PFSK-1 (cell line): Measurements from ENCODE around the gene ZFAND3.

Experiments used
- FOXP2 ChIP-seq: optimal IDR thresholded peaks from 2 replicates; pipeline ENCODE3; 2011; ENCODE audit warnings: borderline replicate concordance, control low read depth, inconsistent platforms; ENCODE audit not compliant: insufficient read depth; ENCODE audit errors: extremely low read length, extremely low read depth
- POLR2AphosphoS5 ChIP-seq: IDR thresholded peaks from 2 replicates; pipeline ENCODE4 v1.6.1; 2012; ENCODE audit warnings: low read depth, mild to moderate bottlenecking, control low read depth, low read length, moderate library complexity
- REST ChIP-seq, 2 experiments: IDR thresholded peaks; 2 replicates each; pipeline versions ENCODE4 v1.6.1 to v1.8.0; 2011 to 2012; ENCODE audit warnings: low read depth in 2 of 2, low read length in 2 of 2, control low read depth in 1 of 2, inconsistent platforms in 1 of 2, mild to moderate bottlenecking in 1 of 2, moderate library complexity in 1 of 2; ENCODE audit not compliant: insufficient read depth in 1 of 2
- SIN3A ChIP-seq: IDR thresholded peaks from 2 replicates; pipeline ENCODE4 v1.6.1; 2012; ENCODE audit warnings: mild to moderate bottlenecking, low read length, moderate library complexity, borderline replicate concordance; ENCODE audit not compliant: insufficient read depth
- TAF1 ChIP-seq: IDR thresholded peaks from 2 replicates; pipeline ENCODE4 v1.6.1; 2012; ENCODE audit warnings: low read length, control low read depth, borderline replicate concordance; ENCODE audit not compliant: insufficient read depth

- TF ChIP-seq REST (IDR thresholded peaks at IDR 0.05; ENCODE audit: insufficient read depth in 1 of 2, low read depth in 2 of 2, low read length in 2 of 2) (no peak), TAF1 (no peak), POLR2AphosphoS5 (no peak), SIN3A (no peak), FOXP2 (no peak)
Observed at GRCh38 chr6:37793067-37793466, 26.5 kb upstream of the ZFAND3 start.
